Psoas muscle (tissue), 8 donors: ENCODE results near the gene ZFPL1. TPM values are rescaled to one million over a fixed set of nuclear protein-coding genes. Genes with fewer than 3 reads are reported as not detected.

ENCODE experiments used
- ATAC-seq, 4 donors: fragments of 200-7000 bp; cut with Tn5 transposase; one replicate each; pipeline ENCODE4 v1.9.1; 2020; ENCODE audit warnings: moderate library complexity in 3 of 4, mild to moderate bottlenecking in 2 of 4
- DNase-seq, 2 donors: peaks; one replicate each; pipeline ENCODE4 v3.0.0-alpha.2; 2020
- H3K27ac ChIP-seq: fragments of 200-600 bp; one replicate; pipeline ENCODE4 v1.8.0; 2022
- H3K27me3 ChIP-seq, 3 donors: fragments of 200-600 bp in 1 of 3; one replicate each; pipeline versions ENCODE4 v1.6.1 to v1.8.0; 2013 to 2022; ENCODE audit warnings: low read length in 2 of 3, mild to moderate bottlenecking in 2 of 3, moderate library complexity in 1 of 3; ENCODE audit not compliant: insufficient read depth in 3 of 3
- H3K36me3 ChIP-seq, 2 donors: fragments of 200-600 bp in 1 of 2; one replicate each; pipeline versions ENCODE4 v1.6.1 to v1.8.0; 2013 to 2022; ENCODE audit warnings: low read depth in 1 of 2, mild to moderate bottlenecking in 1 of 2, moderate library complexity in 1 of 2; ENCODE audit not compliant: insufficient read depth in 1 of 2
- H3K4me1 ChIP-seq: fragments of 200-600 bp; one replicate; pipeline ENCODE4 v1.8.0; 2022
- H3K4me3 ChIP-seq: fragments of 200-600 bp; one replicate; pipeline ENCODE4 v1.8.0; 2022; ENCODE audit warnings: mild to moderate bottlenecking
- H3K9me3 ChIP-seq: fragments of 200-600 bp; one replicate; pipeline ENCODE4 v1.8.0; 2022
- CTCF ChIP-seq: fragments of 200-600 bp; IDR thresholded peaks from one replicate; pipeline ENCODE4 v1.8.0; 2022; ENCODE audit warnings: antibody characterized with exemption
- WGBS, 3 donors: extraction: QIAGEN DNeasy Blood & Tissue Kit; methylation state at CpG; one replicate each; pipeline versions ENCODE4 v1.1.6 to v1.1.7; 2013; 5-methylcytosine and 5-hydroxymethylcytosine counted together
- intact Hi-C, 2 donors: fragments of 100-400 bp; cut with DNase I; formaldehyde crosslinking; loops; one replicate each; pipeline versions ENCODE4 v1.11.0 to v1.14.2; 2022
- polyA plus RNA-seq, 3 donors: library from polyadenylated mRNA; stranded (reverse); fragments of 200-250 nt; gene quantifications; one replicate each; pipeline ENCODE4 v1.2.3, GENCODE V29; 2013
- total RNA-seq, 4 donors: library from RNA; stranded (reverse); fragmentation: NEBNext Ultra II Directional in 2 of 4; extraction: Animal tissue kit (Norgen Biotek cat#: 25700) in 2 of 4; gene quantifications; one replicate each; pipeline versions ENCODE4 v1.2.1 to v1.2.4, GENCODE V29; 2021 to 2023
- donor health status: healthy with polysubstance abuse.
- donor health status: DM: no; HTN: no; CAD: no; lungs with moderate emphysema.
- donor health status: Bipolar disorder and iron deficiency.
- donor health status: healthy.
- donor health status: DM: yes; HTN: yes; CAD: no.
- donor health status: DM: no; HTN: no; CAD: no.
- donor health status: DM: no; HTN: no; CAD: no.
- donor health status: DM: yes; HTN: yes; CAD: no.

Gene ZFPL1
- total and polyA plus RNA-seq, 7 donors: 22.1 to 55.9 (median 29.3) TPM

DNA sequence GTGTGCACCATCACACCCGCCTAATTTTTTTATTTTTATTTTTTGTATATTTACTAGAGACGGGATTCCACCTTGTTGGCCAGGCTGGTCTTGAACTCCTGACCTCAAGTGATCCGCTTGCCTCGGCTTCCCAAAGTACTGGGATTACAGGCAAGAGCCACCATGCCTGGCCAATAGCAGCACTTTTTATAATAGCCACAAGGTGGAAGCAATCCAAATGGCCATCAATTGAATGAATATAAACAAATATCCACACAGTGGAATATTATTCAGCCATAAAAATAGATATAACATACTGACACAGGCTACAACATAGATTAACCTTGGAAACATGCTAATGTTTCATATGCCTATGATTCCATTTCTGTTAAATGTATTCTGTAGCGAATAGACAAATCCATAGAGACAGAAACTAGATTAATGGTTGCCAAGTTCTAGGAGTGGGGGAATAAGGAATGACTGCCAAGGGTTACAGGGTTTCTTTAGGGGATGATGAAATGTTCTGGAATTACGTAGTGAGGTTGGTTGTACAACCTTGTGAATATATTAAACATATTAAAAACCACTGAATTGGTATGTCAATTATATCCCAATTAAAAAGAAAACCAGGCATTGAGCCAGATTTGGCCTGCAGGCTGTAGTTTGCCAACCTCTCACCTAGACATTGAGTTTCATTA is 16.8 kb downstream of the ZFPL1 start:
- Histone ChIP-seq H3K36me3 (peaks cover 0 to 30% of the 10 kb centered on the region in 2 donors), H3K27me3 (no peaks in the 10 kb centered on the region), H3K27ac (no peak overlapping the region), H3K4me1 (peaks cover 41% of the 10 kb centered on the region), H3K9me3 (no peaks in the 10 kb centered on the region), H3K4me3 (no peak overlapping the region)
- 73 to 85% (median 77%) methylated on average over 6 of the region's 6 CpGs for WGBS, 3 donors
- DNase-seq: no peak
- ATAC-seq: no peak
- no peak for TF ChIP-seq CTCF
- intact Hi-C loops: no loop called here

- H3K27ac ChIP-seq: peak overlapping the region; percentile 51
- peaks cover 33% of the 10 kb centered on the region for H3K4me1 ChIP-seq
- no peaks in the 10 kb centered on the region for H3K9me3 ChIP-seq
- peaks cover 0 to 33% of the 10 kb centered on the region in 2 donors for H3K36me3 ChIP-seq
- no peaks in the 10 kb centered on the region for H3K27me3 ChIP-seq
- intact Hi-C loops: no loop called here
- DNase-seq (no peak), ATAC-seq (peak; percentile 26 to 54 (median 48))
- 65 to 75% (median 72%) methylated on average over 8 of the region's 8 CpGs for WGBS, 3 donors
- no peak for TF ChIP-seq CTCF
- H3K4me3 ChIP-seq: peak overlapping the region; percentile 17
Observed at GRCh38 chr11:65102142-65103095, 18.4 kb downstream of the ZFPL1 start.

DNA sequence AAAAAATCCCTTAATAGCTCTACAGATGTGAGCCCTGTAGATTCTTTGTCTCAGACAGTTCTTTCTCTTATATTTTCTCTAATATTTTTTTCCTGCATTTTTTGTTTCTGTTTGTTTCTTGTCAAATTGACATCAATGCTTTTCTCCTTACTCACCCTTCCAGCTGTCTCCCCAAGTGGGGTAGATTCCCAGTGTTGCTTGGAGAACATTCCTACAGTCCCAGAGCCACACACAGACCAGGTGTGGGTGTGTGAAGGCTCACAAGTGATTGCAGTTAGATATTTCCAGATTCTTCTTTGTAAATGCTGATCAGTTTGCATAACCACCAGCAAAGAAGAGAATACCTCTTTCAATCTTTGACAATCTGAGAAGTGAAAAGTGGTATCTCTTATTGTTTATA is 19.5 kb downstream of the ZFPL1 start:
- ATAC-seq: no peak
- TF ChIP-seq CTCF: no peak
- intact Hi-C loops: no loop called here
- H3K4me3 ChIP-seq: no peak overlapping the region
- DNase-seq: no peak
- no peaks in the 10 kb centered on the region for H3K27me3 ChIP-seq
- no peaks in the 10 kb centered on the region for H3K9me3 ChIP-seq
- H3K27ac ChIP-seq: no peak overlapping the region
- H3K36me3 ChIP-seq: peaks cover 0 to 32% of the 10 kb centered on the region in 2 donors
- peaks cover 26% of the 10 kb centered on the region for H3K4me1 ChIP-seq

DNA sequence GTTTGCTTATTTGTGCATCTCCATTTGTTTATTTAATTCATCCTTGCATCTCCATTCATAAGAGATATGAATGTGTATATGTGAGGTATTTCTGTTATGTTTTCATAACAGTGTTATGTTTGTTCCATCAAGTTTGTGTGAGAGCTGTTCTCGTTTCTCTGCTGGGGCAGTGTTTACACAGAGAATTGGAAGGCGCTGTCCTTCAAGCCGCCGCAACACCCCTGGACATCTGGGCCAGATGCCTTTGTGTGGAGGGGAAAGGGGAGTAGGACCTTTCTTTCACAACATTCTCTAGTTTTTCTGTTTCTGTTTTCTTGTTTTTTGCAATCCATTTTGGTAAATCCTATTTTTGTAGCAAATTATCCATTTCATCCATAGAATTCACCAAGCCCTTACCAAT is 20.6 kb downstream of the ZFPL1 start:
- H3K27ac ChIP-seq: no peak overlapping the region
- TF ChIP-seq CTCF: no peak
- no peak for ATAC-seq

More for the DNA sequence above, 20.6 kb downstream of the ZFPL1 start:
- Histone ChIP-seq H3K4me3 (no peak overlapping the region), H3K27me3 (no peaks in the 10 kb centered on the region), H3K9me3 (no peaks in the 10 kb centered on the region), H3K4me1 (peaks cover 18% of the 10 kb centered on the region), H3K36me3 (peaks cover 0 to 38% of the 10 kb centered on the region in 2 donors)
- 74 to 81% (median 78%) methylated on average over 4 of the region's 4 CpGs for WGBS, 3 donors
- intact Hi-C loops: no loop called here
- DNase-seq: no peak
